IPS-15b (cell line): ENCODE measurements around the gene TMEM174.
"Not testable (repeated sequence)": the region's sequence is repeated elsewhere in the genome, so short reads cannot be mapped to it uniquely, and the experiment has no call there.

Source experiments
- H3K27me3 ChIP-seq: one replicate; pipeline ENCODE4 v1.6.1; 2013; ENCODE audit warnings: low read length; ENCODE audit not compliant: control insufficient read depth, insufficient read depth
- H3K36me3 ChIP-seq: one replicate; pipeline ENCODE4 v1.6.1; 2013; ENCODE audit warnings: low read length; ENCODE audit not compliant: control insufficient read depth, insufficient read depth
- H3K4me1 ChIP-seq: one replicate; pipeline ENCODE4 v1.6.1; 2013; ENCODE audit warnings: mild to moderate bottlenecking, low read length; ENCODE audit not compliant: control insufficient read depth, insufficient read depth
- H3K4me3 ChIP-seq: one replicate; pipeline ENCODE4 v1.5.1; 2013; ENCODE audit warnings: low read depth, low read length
- H3K9ac ChIP-seq: one replicate; pipeline ENCODE4 v1.6.1; 2013; ENCODE audit warnings: low read depth, mild to moderate bottlenecking, low read length
- H3K9me3 ChIP-seq: one replicate; pipeline ENCODE4 v1.6.1; 2013; ENCODE audit warnings: mild to moderate bottlenecking, low read length; ENCODE audit not compliant: control insufficient read depth, insufficient read depth

The TMEM174 gene

DNA sequence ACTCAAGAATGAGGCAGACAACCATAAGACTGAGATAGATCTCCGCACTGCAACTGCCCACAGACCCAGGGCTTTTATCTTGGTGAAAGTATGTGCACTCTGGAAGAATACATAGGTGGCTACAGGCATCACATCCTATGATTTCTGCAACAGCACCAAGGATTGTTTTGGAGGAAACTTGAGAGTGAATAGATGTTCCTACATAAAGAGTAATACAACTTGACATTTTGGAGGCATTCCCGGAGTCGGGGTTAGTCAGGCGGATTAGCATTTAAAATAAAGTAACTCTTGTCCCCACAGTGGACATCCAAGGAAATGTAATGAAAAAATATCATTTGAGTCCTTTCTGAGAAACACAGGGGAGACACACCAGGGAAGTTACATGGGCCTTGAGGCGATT, 26.7 kb downstream of the TMEM174 start:
- H3K9ac ChIP-seq = no peak overlapping the region
- H3K9me3 ChIP-seq = no peaks in the 10 kb centered on the region
- peaks cover 11% of the 10 kb centered on the region for H3K27me3 ChIP-seq
- no peaks in the 10 kb centered on the region for H3K4me1 ChIP-seq
- no peaks in the 10 kb centered on the region for H3K36me3 ChIP-seq
- H3K4me3 ChIP-seq = no peak overlapping the region

GRCh38 chr5:73201547-73202513, 28.8 kb downstream of the TMEM174 start:
- Histone ChIP-seq H3K4me1 (no peaks in the 10 kb centered on the region), H3K4me3 (peak overlapping the region; percentile 48), H3K9ac (no peak overlapping the region)

GRCh38 chr5:73204332-73204731, 31.3 kb downstream of the TMEM174 start:
- Histone ChIP-seq H3K36me3 (no peaks in the 10 kb centered on the region), H3K4me3 (no peak overlapping the region), H3K27me3 (peaks cover 7% of the 10 kb centered on the region), H3K4me1 (no peaks in the 10 kb centered on the region), H3K9ac (no peak overlapping the region), H3K9me3 (no peaks in the 10 kb centered on the region)

More at GRCh38 chr5:73201547-73202513, 28.8 kb downstream of the TMEM174 start:
- H3K36me3 ChIP-seq = no peaks in the 10 kb centered on the region
- no peaks in the 10 kb centered on the region for H3K9me3 ChIP-seq
- H3K27me3 ChIP-seq = peaks cover 9% of the 10 kb centered on the region

GRCh38 chr5:73204733-73205132, 31.7 kb downstream of the TMEM174 start:
- Histone ChIP-seq H3K9me3 (no peaks in the 10 kb centered on the region), H3K4me3 (no peak overlapping the region), H3K4me1 (no peaks in the 10 kb centered on the region), H3K36me3 (no peaks in the 10 kb centered on the region), H3K9ac (no peak overlapping the region), H3K27me3 (peaks cover 7% of the 10 kb centered on the region)

DNA sequence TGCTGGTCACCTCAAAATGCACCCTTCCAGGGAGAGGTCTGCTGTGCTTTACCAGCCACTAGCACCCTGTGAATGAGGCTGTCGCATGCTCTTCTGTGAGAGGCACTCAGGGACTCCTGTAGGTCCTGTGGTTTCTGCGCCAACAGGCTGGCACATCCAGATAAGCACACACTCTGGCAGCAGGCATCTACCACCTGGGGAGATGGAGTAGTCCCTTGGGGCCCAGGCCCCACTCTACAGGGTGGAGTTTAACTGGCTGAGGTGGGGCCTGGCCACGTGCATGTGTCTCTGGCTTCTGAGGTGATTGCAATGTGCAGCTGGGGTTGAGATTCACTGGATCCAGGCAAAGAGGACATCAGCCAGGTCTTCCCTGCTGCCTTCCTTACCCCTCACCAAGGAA, 32.3 kb downstream of the TMEM174 start:
- H3K9me3 ChIP-seq = no peaks in the 10 kb centered on the region
- H3K27me3 ChIP-seq = peaks cover 7% of the 10 kb centered on the region
- H3K4me3 ChIP-seq = no peak overlapping the region
- no peaks in the 10 kb centered on the region for H3K36me3 ChIP-seq
- no peaks in the 10 kb centered on the region for H3K4me1 ChIP-seq
- H3K9ac ChIP-seq = no peak overlapping the region

GRCh38 chr5:73207239-73207638, 34.2 kb downstream of the TMEM174 start:
- H3K36me3 ChIP-seq = not testable (repeated sequence)

GRCh38 chr5:73209075-73209474, 36.1 kb downstream of the TMEM174 start:
- H3K27me3 ChIP-seq, H3K4me3 ChIP-seq, H3K9ac ChIP-seq, H3K36me3 ChIP-seq, H3K9me3 ChIP-seq, H3K4me1 ChIP-seq: not testable (repeated sequence)

More at GRCh38 chr5:73207239-73207638, 34.2 kb downstream of the TMEM174 start:
- not testable (repeated sequence) for H3K27me3 ChIP-seq, H3K9ac ChIP-seq, H3K4me3 ChIP-seq, H3K9me3 ChIP-seq, H3K4me1 ChIP-seq

- Histone ChIP-seq H3K27me3 (peaks cover 39% of the 10 kb centered on the region), H3K4me1 (peaks cover 20% of the 10 kb centered on the region)
- H3K9ac ChIP-seq, H3K36me3 ChIP-seq, H3K9me3 ChIP-seq, H3K4me3 ChIP-seq: not testable (repeated sequence)
Measured at GRCh38 chr5:73212693-73213092, 39.7 kb downstream of the TMEM174 start.

DNA sequence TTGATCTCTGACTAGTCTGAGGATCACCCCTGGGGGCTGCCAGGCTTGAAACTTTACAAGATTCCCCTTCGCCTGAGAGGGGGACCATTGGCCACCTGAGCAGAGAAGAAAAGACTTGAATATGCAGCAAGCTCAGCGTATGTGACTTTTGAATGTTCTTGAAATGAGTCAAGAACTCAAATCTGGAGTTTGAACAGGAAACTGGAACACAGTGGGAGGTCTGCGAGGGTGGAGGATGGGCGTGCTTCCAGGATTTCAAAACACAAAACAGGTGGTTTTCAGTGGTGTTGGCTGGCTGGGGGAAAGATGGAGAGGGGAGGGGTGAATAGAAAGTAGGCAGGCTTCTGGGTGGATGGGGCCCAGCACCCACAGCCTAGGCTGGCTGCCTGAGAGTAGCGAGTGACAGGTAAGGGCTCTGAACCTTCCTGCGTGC, 40.6 kb downstream of the TMEM174 start:
- H3K36me3 ChIP-seq = no peaks in the 10 kb centered on the region
- peaks cover 48% of the 10 kb centered on the region for H3K27me3 ChIP-seq
- H3K9me3 ChIP-seq = no peaks in the 10 kb centered on the region
- H3K4me3 ChIP-seq = no peak overlapping the region
- H3K9ac ChIP-seq = no peak overlapping the region
- peaks cover 20% of the 10 kb centered on the region for H3K4me1 ChIP-seq

GRCh38 chr5:73214306-73214705, 41.3 kb downstream of the TMEM174 start:
- no peak overlapping the region for H3K9ac ChIP-seq
- peaks cover 55% of the 10 kb centered on the region for H3K27me3 ChIP-seq
- H3K36me3 ChIP-seq = no peaks in the 10 kb centered on the region
- no peaks in the 10 kb centered on the region for H3K9me3 ChIP-seq
- H3K4me1 ChIP-seq = peaks cover 20% of the 10 kb centered on the region
- no peak overlapping the region for H3K4me3 ChIP-seq

- H3K9me3 ChIP-seq = no peaks in the 10 kb centered on the region
- peaks cover 20% of the 10 kb centered on the region for H3K4me1 ChIP-seq
- no peaks in the 10 kb centered on the region for H3K36me3 ChIP-seq
- H3K9ac ChIP-seq = no peak overlapping the region
- peaks cover 61% of the 10 kb centered on the region for H3K27me3 ChIP-seq
- H3K4me3 ChIP-seq = peak overlapping the region; percentile 22
Measured at GRCh38 chr5:73214996-73215395, 42.0 kb downstream of the TMEM174 start.

DNA sequence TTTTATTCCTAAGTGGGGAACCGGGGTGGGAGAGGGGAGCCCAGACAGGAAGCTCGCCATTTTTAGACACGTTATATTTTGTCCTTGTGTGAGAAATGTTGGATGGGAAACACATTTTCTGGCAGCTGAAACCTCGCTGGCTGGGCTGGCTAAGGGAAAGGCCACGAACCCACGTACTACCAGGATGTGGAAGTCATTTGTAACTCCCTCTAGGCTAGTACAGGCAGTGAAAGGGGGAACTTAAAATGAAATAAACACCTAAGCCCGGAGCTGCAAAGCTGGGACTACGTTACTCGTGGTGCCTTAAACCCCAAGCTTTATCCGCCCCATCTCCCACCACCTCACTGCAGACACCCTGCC, 42.5 kb downstream of the TMEM174 start:
- Histone ChIP-seq H3K9me3 (no peaks in the 10 kb centered on the region), H3K4me1 (peaks cover 20% of the 10 kb centered on the region), H3K9ac (no peak overlapping the region), H3K36me3 (no peaks in the 10 kb centered on the region), H3K27me3 (peaks cover 66% of the 10 kb centered on the region), H3K4me3 (peak overlapping the region; percentile 66)
